Lung (tissue), 12 donors: Measurements from ENCODE around the gene POTEF. TPM values are rescaled to one million over a fixed set of nuclear protein-coding genes. Genes with fewer than 3 reads are reported as not detected.
"Not testable (repeated sequence)": the region's sequence is repeated elsewhere in the genome, so short reads cannot be mapped to it uniquely, and the experiment has no call there.

Experiments used
- ATAC-seq: fragments of 200-7000 bp; cut with Tn5 transposase; one replicate; pipeline ENCODE4 v1.9.1; 2020; ENCODE audit warnings: moderate number of reproducible peaks; ENCODE audit not compliant: insufficient read depth, low FRiP score
- DNase-seq, 3 donors: peaks; one replicate each; pipeline ENCODE4 v3.0.0-alpha.2; 2013 to 2017
- H3K27ac ChIP-seq, 2 donors: one replicate each; pipeline ENCODE4 v1.5.1; 2013; ENCODE audit warnings: mild to moderate bottlenecking in 2 of 2, moderate library complexity in 2 of 2, control low read depth in 1 of 2, inconsistent platforms in 1 of 2, low read depth in 1 of 2, low read length in 1 of 2
- H3K27me3 ChIP-seq, 3 donors: one replicate each; pipeline ENCODE4 v1.5.1; 2013; ENCODE audit warnings: low read length in 2 of 3; ENCODE audit not compliant: control insufficient read depth in 3 of 3, insufficient read depth in 3 of 3
- H3K36me3 ChIP-seq, 4 donors: one replicate each; pipeline ENCODE4 v1.5.1; 2013; ENCODE audit warnings: low read length in 4 of 4, mild to moderate bottlenecking in 1 of 4, moderate library complexity in 1 of 4; ENCODE audit not compliant: control insufficient read depth in 4 of 4, insufficient read depth in 4 of 4
- H3K4me1 ChIP-seq, 5 donors: one replicate each; pipeline ENCODE4 v1.5.1; 2013; ENCODE audit warnings: low read length in 5 of 5, mild to moderate bottlenecking in 2 of 5, moderate library complexity in 1 of 5; ENCODE audit not compliant: control insufficient read depth in 5 of 5, insufficient read depth in 5 of 5
- H3K4me3 ChIP-seq: one replicate; pipeline ENCODE4 v1.5.1; 2013; ENCODE audit warnings: mild to moderate bottlenecking, control low read depth, moderate library complexity
- H3K9ac ChIP-seq, 2 donors: one replicate each; pipeline ENCODE4 v1.5.1; 2013; ENCODE audit warnings: low read length in 2 of 2, control low read depth in 1 of 2; ENCODE audit not compliant: insufficient read depth in 1 of 2
- H3K9me3 ChIP-seq, 4 donors: one replicate each; pipeline ENCODE4 v1.5.1; 2013; ENCODE audit warnings: low read length in 3 of 4, mild to moderate bottlenecking in 1 of 4, moderate library complexity in 1 of 4; ENCODE audit not compliant: control insufficient read depth in 4 of 4, insufficient read depth in 3 of 4
- WGBS, 2 donors: extraction: QIAGEN DNeasy Blood & Tissue Kit; methylation state at CpG; one replicate each; pipeline ENCODE4 v1.1.7; 2013; 5-methylcytosine and 5-hydroxymethylcytosine counted together
- polyA plus RNA-seq, 2 donors: library from polyadenylated mRNA; stranded (reverse); fragments of 200-250 nt; gene quantifications; one replicate each; pipeline ENCODE4 v1.2.1, GENCODE V29; 2013
- total RNA-seq, 2 donors: library from RNA; depleted of rRNA in 1 of 2; stranded (reverse); fragments of >200 nt in 1 of 2; gene quantifications; one replicate each; pipeline ENCODE4 v1.2.1, GENCODE V29; 2014 to 2021
- TF ChIP-seq, protein P1 (sequence below): IDR thresholded peaks from 2 replicates; pipeline ENCODE4 v1.5.1; 2012; ENCODE audit warnings: mild to moderate bottlenecking; ENCODE audit errors: control extremely low read depth, extremely low read depth
- donor health status: control.
- donor health status: control.
- donor health status: Bipolar disorder and iron deficiency.
- donor health status: healthy.
- donor health status: DM: yes; HTN: yes; CAD: no.

Gene POTEF
- total and polyA plus RNA-seq, 4 donors: 0.02 to 0.09 TPM; not detected in 2

DNA sequence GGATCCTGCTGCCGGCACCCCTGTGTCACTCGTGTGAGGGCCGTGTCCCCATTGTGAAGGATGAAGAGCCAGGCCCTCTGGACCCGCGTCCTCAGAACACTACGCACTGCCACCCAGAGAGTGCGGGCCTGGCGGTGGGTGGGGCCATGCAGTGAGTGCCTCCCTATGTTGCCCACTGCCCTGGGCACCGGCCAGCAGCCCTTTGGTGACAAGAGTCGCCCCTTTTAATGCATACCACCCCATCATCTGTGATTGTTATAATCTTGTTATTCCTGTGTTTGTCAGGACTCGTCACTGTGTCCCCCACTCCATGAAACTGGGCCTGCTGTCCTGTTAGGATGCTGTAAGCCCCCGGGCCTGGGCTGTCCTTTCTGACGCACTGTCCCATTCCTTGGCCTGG lies 9.3 kb upstream of the POTEF start:
- H3K36me3 ChIP-seq, H3K27me3 ChIP-seq, H3K4me1 ChIP-seq, H3K9ac ChIP-seq, ATAC-seq, DNase-seq, H3K4me3 ChIP-seq, H3K27ac ChIP-seq, H3K9me3 ChIP-seq: not testable (repeated sequence)
- WGBS, 2 donors: 86 to 89% methylated on average over 7 to 12 of the region's 13 CpGs

DNA sequence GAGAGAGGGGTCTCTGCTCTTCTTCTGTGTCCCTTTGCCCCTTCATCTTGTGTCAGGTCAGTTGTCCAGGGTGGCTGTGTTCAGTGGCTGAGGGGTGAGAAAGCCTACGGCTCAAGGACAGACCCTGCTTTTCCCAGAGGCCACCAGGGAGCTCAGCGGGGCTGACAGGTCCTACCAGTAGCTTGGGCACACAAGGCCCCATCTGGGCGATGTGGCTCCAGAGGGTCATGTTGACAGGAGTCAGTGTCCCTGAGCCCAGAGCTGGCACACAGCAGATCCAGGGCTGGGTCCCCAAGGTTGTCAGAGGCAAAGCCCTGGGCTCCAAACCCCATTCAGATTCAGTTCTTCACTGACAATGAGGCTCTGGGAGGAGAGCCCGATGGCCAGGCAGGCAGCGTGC lies 8.1 kb upstream of the POTEF start:
- H3K9me3 ChIP-seq, DNase-seq, H3K27ac ChIP-seq, H3K27me3 ChIP-seq, ATAC-seq, H3K9ac ChIP-seq, H3K4me1 ChIP-seq, H3K4me3 ChIP-seq, H3K36me3 ChIP-seq: not testable (repeated sequence)
- 88 to 91% methylated on average over 4 to 5 of the region's 5 CpGs for WGBS, 2 donors

DNA sequence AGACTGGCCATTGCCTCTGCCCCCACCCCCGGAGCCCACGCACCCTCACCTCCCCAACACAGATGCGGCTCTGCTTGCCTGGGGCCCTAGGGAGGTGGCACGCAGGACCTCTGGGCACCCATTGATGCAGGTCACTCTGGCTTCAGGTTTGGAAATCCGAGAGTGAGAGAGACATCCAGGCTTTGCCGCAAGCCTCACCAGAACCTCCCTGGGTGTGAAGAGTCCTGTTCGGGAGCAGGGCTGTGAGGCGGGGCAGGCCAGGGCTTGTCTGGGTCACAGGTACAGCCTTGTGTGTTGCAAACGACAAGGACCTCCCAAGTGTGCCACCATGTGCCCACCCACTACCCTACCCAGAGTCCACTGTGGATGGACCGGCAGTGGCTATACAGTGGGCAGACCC lies 7.5 kb upstream of the POTEF start:
- not testable (repeated sequence) for H3K36me3 ChIP-seq, H3K9me3 ChIP-seq, H3K4me1 ChIP-seq, H3K27me3 ChIP-seq, H3K9ac ChIP-seq, DNase-seq, H3K27ac ChIP-seq, H3K4me3 ChIP-seq, ATAC-seq
- 88 to 95% methylated on average over 8 to 9 of the region's 10 CpGs for WGBS, 2 donors

DNA sequence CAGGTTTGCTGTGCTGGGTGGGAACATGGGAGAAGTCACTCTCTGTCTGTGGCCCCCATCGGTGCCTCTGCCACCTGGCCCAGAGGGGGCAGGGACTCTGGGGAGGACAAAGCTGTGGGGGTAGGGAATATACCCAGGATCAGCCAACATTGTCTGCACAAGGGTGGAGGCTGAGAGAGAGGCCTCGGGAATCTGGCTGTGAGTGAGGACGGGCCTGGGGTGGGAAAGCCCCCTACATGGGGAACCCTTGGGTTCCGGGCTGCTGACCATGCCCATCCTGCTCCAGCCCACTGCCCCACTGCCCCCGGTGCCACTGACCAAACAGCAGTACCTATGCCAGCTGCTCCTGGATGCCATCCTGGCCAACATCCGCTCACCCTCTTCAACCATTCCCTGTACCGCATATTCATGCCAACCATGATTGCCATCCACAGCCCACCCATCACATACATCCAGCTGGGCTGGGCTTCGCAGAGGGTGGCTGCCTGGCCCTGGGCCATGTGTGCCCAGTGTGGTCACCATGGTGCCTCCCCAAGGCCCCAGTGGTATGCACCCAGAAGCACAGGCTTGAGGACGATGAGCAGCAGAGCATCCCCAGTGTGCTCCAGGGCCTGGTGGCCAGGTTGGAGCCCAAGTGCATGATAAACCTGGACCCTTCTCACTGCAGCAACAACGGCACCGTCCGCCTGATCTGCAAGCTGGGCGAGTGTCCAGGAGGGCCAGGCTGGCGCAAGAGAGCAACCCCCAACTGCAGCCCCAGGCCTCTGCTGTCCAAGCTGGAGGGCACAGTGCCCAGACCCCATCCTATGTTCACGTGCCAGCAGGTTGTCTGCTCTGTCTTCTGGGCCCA lies 6.9 kb upstream of the POTEF start:
- TF ChIP-seq, protein P1, sequence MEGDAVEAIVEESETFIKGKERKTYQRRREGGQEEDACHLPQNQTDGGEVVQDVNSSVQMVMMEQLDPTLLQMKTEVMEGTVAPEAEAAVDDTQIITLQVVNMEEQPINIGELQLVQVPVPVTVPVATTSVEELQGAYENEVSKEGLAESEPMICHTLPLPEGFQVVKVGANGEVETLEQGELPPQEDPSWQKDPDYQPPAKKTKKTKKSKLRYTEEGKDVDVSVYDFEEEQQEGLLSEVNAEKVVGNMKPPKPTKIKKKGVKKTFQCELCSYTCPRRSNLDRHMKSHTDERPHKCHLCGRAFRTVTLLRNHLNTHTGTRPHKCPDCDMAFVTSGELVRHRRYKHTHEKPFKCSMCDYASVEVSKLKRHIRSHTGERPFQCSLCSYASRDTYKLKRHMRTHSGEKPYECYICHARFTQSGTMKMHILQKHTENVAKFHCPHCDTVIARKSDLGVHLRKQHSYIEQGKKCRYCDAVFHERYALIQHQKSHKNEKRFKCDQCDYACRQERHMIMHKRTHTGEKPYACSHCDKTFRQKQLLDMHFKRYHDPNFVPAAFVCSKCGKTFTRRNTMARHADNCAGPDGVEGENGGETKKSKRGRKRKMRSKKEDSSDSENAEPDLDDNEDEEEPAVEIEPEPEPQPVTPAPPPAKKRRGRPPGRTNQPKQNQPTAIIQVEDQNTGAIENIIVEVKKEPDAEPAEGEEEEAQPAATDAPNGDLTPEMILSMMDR: no peak
- Histone ChIP-seq H3K4me3 (no peak overlapping the region), H3K27me3 (no peaks in the 10 kb centered on the region), H3K9ac (no peak overlapping the region), H3K9me3 (no peaks in the 10 kb centered on the region), H3K36me3 (no peaks in the 10 kb centered on the region), H3K4me1 (no peaks in the 10 kb centered on the region), H3K27ac (no peak overlapping the region)
- WGBS, 2 donors: 89 to 93% methylated on average over 14 to 15 of the region's 15 CpGs
- DNase-seq (no peak), ATAC-seq (no peak)

DNA sequence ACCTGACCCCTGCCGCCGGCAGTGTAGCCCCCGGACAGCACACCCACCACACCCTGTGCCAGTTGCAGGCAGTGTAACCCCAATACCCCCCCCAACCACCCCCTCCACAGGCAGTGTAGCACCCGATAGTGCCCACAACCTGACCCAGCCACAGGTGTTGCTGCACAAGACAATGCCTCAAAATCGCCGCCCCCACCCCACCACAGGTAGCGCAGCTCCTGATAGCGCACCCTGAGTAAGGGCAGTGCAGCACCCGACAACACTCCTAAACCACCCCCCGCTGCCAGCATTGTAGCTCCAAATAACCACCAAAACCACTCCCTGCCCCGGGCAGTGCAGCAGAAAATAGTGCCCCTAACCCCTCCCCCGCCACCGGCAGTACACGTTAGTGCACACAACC lies 558 bp downstream of the POTEF start:
- H3K9ac ChIP-seq, H3K4me3 ChIP-seq, H3K27ac ChIP-seq, ATAC-seq, H3K36me3 ChIP-seq, DNase-seq, H3K9me3 ChIP-seq, H3K4me1 ChIP-seq, H3K27me3 ChIP-seq: not testable (repeated sequence)
- WGBS, 2 donors: 86 to 96% methylated on average over 14 of the region's 14 CpGs

DNA sequence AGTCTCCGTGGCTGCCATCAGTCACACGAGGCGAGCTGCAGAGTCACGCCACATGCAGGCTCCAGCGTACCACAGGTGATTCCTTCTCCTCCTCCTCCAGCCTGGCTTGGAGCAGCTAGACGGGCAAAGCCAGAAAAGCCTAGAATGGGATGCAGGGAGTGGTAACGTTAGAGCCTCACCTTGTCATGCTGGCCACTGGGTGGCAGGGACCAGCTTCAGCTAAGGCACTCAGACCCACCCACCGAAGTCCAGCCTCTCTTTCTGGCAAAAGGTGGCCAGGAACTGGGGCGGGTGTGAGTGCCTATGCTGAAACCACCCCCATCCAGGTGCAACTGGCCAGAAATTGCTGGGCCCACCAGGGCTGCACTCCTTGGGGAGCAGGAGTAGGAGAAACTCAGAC lies 1.3 kb downstream of the POTEF start:
- not testable (repeated sequence) for H3K9ac ChIP-seq, ATAC-seq, DNase-seq, H3K4me1 ChIP-seq, H3K27ac ChIP-seq, H3K27me3 ChIP-seq, H3K36me3 ChIP-seq, H3K9me3 ChIP-seq, H3K4me3 ChIP-seq
- WGBS, 2 donors: 75 to 81% methylated on average over 2 to 4 of the region's 9 CpGs

DNA sequence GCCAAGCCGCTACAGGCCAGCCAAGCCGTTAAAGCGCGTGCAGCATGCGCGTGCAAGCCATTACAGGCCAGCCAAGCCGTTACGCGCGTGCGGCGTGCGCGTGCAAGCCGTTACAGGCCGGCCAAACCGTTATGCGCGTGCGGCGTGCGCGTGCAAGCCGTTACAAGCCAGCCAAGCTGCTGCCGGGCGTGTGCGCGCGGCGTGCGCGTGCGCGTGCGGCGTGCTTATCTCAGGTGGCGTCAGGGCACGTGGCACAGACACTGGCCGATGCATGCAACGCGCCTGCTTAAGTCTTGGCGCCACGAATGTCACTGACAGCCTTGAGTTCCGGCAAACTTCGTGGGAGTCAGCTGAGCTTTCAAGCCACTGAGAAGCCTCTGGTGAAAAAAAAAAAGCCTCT lies 8.1 kb downstream of the POTEF start:
- H3K27ac ChIP-seq, H3K9ac ChIP-seq, H3K27me3 ChIP-seq, H3K4me1 ChIP-seq, H3K9me3 ChIP-seq, DNase-seq, H3K36me3 ChIP-seq, ATAC-seq, H3K4me3 ChIP-seq: not testable (repeated sequence)
- 93 to 95% methylated on average over 25 to 38 of the region's 45 CpGs for WGBS, 2 donors
